ENCODE data around the gene KCNQ2.

DNA sequence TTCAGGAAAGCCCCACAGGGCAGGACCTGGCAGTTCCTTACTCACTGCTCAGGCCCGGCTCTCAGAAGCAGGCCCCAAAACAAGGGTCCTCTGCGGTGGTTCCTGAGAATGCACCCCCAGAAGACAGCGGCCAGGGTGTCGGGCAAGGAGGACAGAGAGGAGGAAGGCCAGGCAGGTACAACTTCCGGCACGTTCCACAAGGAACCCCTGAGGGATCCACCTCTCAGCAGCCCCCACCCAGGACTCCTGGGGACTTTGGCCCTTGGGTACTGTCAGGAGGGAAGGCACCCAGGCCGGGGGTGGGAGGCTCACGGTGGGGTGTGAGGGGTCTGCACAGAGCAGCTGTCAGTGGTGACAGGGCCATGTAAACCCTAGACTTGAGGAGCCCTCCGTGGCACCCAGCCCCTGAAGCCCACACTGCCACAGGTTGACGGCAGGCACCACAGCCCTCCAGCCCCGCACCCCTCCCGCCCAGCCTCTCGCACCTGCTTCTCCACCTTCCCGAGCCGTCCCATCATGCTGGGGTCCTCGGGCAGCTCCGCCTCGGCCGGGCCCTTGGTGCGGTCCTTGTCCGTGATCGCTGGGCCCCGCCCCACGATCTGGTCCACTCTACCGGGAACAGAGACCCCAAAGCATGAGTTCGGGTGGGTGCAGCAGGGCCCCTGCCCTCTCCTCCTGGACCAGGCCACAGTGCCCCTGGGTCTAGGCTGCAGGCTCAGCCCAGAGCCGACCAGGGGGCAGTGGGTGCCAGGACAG lies 64.3 kb downstream of the KCNQ2 start:
- TF ChIP-seq EZH2 (IDR thresholded peaks at IDR 0.05) (no peak), POLR2AphosphoS5 (IDR thresholded peaks at IDR 0.05; ENCODE audit: borderline replicate concordance, low read depth, low read length) (no peak)
